ENCODE results near the gene GTSE1.
A peak's percentile ranks its signal among the peaks of the same experiment; 100 is the strongest.
"Not testable (repeated sequence)": the region's sequence is repeated elsewhere in the genome, so short reads cannot be mapped to it uniquely, and the experiment has no call there.

The GTSE1 gene, protein sequence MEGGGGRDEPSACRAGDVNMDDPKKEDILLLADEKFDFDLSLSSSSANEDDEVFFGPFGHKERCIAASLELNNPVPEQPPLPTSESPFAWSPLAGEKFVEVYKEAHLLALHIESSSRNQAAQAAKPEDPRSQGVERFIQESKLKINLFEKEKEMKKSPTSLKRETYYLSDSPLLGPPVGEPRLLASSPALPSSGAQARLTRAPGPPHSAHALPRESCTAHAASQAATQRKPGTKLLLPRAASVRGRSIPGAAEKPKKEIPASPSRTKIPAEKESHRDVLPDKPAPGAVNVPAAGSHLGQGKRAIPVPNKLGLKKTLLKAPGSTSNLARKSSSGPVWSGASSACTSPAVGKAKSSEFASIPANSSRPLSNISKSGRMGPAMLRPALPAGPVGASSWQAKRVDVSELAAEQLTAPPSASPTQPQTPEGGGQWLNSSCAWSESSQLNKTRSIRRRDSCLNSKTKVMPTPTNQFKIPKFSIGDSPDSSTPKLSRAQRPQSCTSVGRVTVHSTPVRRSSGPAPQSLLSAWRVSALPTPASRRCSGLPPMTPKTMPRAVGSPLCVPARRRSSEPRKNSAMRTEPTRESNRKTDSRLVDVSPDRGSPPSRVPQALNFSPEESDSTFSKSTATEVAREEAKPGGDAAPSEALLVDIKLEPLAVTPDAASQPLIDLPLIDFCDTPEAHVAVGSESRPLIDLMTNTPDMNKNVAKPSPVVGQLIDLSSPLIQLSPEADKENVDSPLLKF

DNA sequence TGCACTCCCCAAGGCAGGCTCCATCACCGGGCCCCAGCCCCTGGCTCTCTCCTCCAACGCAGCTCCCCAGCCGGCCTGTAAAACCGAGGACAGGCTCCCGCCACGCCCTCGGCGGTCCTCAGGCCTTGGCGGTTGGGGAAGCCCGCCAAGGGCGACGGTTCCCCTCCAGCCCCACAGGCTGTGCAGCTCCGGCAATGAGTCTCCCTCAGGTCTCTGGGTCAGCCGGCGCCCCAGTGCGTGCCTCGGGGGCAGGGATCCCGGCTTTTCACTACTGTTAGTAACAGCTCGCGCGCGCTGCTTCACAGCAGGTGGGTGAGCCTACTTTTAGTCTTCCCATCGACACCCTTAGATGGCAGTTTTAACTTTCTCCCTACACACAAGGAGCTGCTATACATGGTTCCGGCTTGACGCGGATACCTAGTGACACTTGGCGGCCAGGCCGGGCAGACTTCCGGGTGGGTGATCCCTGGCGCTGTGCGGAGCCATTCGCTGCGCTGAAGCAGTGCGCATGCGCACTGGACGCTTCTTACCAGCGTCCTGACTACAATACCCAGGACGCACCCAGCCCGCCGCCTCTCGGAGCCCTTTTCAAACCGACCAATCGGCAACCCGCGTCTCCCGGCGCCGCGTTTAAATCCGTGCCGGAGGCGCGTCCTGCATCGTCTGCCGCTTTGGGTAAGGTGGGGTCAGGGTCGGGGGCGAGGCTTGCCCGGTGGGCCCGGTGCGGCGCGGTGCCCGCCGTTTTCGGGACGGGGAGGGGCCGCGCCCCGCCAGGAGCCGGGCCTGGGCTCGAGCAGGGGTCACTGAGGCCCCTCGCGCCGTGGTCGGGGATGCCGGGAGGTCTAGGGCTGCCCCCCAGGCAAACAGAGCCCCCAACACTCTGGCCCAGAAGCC is at the start of gene GTSE1:
Gene GTSE1, plus strand, starts transcription at position 614 of the 894 bp plus-strand sequence. CDS start 531 bp downstream, outside the sequence.
- peak; percentile 93 for DNase-seq

DNA sequence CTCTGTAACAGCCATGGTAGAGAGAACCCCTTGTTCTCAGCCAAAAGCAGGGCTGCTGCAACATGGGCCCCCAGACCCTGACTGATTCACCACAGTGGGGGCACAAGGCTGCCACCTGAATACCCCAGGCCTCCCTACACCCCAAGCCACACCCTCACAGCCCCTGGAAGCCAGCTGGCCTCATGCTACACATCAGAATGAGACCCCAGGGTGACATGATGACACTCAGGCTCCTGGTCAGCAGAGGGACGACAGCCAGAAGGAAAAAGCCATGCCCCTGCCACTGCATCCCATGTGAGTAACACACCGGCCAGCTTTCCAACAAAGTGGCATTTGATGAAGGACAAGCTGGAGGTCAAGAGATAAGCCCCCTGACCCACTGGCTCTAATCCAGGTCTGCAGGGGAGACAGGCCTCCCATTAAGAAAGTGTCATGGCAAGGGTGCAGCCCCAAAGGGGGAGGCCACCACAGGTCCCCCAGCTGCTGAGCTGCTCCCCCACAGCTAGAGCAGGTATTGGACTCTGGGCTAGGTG is 49.2 kb upstream of the GTSE1 start:
- DNase-seq, result no peak

DNA sequence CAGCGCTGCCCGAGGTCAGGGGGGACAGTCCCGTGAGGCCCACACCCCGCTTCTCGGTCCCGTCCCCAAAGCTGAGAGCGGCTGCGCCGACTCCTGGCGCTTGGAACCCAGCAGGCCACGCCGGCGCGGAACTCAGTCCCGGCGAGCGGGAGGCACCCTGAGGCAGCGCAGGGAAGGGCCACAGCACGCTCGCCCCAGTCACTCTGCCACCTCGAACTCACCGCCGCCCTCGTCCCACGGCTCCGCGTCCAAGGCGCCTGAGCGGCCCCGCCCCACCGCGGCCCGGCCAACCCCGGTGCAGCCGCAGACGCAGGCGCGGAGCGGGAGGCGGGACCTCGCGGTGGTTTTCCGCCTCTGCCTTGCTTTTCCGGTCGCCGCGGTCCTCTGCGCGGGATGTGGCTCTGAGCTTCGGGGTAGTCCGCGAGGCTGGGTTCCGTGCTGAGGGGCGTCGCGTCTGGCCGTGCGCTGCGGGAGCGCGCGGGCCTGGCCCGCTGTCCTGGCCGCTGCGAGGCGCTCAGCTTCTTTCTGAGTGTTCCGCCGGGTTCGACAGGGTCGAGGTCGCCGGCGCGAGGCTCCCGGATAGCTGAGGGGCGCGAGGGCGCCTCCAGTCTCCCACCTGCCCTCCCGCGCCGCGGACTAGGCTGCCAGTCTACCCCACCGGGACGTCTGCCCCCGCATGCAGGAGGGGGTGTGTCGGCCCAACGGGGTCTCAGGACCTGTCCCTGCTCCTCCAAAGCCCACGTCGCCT is 46.5 kb upstream of the GTSE1 start, which contains the start of gene CDPF1:
Gene CDPF1, minus strand, starts transcription at position 259 of the 748 bp plus-strand sequence. CDS start 2,009 bp downstream, outside the sequence.
- peak; percentile 72 for DNase-seq

DNA sequence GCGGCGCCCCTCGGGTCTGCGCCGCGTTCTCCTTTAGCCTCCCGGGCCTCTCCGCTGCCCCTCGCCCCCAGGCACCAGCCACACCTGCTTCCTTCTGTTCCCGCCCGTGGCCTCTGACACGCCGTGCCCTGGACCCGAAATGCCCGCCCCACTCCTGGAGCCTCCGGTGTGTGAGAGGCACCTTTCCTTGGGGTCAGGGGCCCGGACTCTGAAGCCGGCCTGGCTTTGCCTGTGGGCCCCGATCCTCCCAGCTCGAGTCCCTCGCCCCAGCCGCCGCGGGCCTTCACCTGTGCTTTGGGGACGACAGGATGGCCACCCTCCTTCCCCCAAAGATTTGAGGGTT is 45.9 kb upstream of the GTSE1 start:
- DNase-seq, result no peak

DNA sequence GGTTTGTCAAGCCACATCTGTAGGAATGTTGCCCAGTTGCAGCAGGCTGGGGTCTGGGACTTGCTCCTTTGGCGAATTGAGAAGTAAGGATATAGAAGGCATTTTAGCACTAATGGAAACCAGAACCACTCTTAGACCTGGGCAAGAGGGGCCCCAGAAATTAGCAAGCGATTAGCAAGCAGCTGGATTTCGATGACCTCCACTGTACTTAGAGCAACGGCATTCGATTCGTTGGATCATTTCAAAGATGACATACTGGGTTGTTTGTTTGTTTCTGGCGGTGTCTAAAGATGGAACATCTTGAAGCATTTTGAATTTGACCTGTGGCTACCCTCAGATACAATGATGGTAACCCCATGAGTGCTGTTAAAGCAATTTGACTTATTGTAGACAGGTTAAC is 45.4 kb upstream of the GTSE1 start:
- DNase-seq, result no peak

DNA sequence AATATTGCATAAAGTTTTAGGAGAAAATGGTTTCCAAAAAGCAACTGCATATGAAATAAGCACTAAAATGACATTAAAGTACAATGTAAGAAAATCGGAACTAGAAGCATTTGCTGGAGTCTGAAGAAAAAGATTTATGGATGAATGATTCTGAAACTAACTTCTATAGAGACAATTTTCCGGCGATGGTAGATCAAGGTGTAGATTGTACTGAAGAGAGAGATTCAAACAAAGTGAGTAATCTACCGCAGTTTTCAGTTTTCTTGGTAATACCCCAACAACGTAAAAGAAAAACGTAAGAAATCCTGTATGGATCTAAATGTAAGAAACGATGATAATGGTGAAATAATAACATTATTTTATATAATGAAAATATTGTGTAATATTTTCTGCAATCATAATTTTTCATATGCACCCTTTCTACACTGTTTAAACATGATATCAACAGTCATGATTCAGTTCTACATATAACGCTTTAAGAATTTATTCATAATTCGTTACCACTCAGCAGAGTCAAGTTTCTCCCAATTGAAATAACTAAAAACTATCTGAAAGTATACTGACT is 44.8 kb upstream of the GTSE1 start:
- DNase-seq, result no peak

DNA sequence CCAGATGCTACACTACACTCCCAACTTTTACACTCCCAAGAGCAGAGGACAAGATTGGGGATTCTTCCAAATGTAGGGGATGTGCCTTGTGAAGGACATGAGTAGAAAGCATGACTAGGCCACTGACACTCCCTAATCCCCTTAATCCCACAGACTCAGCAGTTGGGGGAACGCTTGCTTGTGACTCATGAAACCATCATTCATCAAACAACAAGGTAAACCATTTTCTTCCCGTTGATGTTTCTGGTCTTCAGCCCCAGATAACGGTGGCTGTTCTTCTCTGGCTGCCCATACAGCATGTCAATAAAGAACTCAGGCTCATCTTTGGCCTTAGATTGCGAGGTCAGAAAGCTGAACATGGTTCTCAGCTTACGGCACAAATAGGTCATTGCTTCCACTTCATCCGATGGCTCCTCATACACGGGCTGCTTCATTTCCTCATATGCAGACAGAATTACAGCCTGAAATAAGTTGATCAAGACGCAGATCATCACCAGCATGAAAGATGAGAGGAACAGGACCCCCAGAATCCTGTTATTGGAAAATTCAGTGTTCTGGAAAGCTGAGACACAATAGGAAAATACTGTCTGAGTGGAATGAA is 40.2 kb upstream of the GTSE1 start:
- no peak for DNase-seq

DNA sequence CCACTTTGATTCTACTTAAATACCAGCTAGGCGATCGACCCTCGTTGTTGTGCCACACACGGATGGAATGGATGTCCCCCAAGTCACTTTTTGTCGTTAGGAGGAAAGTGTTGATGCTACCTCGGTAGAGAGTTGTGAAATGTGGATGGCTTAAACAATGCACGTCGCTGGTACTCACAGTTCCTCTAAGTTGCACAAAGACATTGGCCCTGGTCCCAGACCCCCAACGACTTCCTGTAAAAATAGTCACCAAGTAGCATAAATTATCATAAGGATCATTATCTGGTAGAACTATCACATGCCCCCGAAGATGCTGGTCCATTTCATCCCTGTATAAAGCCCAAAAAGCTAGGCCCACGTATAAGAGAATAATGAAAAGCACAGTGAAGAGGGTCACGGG is 37.3 kb upstream of the GTSE1 start:
- DNase-seq, result no peak

DNA sequence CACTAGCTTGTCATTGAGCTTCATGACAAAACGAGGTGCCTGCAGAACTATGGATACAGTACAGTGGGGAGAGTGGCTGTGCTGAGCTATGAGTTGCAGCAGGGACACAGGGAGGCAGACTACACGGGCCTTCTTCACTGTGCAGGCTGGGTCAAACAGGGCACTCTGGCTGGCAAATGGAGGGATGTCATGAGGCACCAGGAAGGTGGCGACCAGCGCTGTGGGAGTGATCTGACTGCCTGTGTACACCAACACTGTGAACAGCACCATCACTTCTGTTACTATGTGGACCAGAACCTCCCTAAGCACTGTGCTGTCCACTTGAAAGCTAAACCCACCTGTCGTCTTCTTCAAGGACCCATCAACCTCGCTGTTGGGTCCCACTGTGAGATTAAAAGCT is 36.6 kb upstream of the GTSE1 start:
- DNase-seq, result no peak

DNA sequence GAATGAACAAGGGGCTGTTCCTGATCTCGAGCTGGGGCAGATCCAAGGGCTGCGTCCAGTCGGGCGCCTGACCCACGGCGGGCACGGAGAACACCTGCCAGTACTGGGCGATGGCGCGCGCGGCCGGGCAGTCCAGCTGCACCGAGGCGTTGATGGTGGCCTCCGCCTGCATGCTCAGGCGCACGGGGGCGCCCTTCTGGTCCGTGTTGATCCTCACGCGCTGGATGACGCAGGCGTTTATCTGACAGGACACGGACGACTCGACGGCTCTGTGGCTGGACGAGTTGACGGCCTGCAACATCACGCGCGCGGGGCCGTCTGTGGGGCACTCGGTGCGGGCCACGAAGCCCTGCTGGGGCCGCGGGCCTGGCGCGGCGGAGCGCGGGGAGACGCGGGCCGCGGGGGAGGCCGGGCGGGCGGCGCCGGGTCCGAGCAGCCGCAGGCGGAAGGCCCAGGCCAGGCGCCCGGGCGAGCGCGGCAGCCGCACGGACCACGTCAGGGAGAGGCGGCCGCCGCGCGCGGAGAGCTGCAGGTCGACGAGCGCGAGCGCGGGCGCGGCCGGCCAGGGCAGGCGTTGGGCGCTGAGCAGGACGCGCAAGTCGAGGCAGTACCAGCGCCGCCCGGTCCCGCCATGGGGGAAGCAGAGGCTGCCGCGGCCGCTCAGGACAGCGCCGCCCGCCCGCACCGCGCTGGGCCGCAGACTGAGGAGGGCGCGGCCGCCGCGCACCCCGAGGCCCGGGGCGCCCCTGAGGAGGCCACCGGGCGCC is 34.0 kb upstream of the GTSE1 start:
- DNase-seq, result no peak

DNA sequence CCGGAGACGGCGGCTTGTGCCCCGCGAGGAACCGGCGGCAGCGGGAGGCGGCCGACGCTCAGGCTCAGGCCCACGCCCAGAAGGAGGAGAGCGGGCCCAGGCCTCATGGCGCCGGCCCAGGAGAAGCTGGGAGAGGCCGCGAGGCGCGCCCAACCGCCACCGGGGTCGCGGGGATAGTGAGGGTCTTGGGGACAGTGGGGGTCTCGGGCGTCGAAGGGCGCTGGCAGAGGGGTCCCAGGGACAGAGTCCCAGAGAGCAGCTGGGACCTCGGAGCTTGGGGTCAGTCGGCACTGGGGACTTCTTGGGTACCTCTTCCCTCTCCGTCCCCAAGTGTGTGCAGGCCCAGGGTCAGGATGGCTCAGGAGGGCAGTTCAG is 33.5 kb upstream of the GTSE1 start, which contains the start of gene PKDREJ:
Gene PKDREJ, minus strand, starts transcription at position 128 of the 375 bp plus-strand sequence. Its CDS starts 21 bp downstream, at position 107.
- DNase-seq, result no peak

DNA sequence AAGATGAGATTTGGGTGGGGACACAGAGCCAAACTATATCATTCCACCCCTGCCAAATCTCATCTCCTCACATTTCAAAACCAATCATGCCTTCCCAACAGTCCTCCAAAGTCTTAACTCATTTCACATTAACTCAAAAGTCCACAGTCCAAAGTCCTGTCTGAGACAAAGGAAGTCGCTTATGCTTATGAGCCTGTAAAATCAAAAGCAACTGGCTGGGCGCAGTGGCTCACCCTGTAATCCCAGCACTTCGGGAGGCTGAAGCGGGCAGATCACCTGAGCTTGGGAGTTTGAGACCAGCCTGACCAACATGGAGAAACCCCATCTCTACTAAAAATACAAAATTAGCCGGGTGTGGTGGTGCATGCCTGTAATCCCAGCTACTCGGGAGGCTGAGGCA is 32.1 kb upstream of the GTSE1 start:
- not testable (repeated sequence) for DNase-seq

DNA sequence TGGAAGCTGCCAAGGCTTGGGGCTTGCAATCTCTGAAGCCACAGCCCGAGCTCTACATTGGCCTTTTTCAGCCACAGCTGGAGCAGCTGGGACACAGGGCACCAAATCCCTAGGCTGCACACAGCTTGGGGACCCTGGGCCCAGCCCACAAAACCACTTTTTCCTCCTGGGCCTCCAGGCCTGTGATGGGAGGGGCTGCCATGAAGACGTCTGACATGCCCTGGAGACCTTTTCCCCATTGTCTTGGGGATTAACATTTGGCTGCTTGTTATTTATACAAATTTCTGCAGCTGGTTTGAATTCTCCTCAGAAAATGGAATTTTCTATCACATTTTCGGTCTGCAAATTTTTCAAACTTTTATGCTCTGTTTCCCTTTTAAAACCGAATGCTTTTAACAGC is 31.0 kb upstream of the GTSE1 start:
- DNase-seq, result not testable (repeated sequence)

DNA sequence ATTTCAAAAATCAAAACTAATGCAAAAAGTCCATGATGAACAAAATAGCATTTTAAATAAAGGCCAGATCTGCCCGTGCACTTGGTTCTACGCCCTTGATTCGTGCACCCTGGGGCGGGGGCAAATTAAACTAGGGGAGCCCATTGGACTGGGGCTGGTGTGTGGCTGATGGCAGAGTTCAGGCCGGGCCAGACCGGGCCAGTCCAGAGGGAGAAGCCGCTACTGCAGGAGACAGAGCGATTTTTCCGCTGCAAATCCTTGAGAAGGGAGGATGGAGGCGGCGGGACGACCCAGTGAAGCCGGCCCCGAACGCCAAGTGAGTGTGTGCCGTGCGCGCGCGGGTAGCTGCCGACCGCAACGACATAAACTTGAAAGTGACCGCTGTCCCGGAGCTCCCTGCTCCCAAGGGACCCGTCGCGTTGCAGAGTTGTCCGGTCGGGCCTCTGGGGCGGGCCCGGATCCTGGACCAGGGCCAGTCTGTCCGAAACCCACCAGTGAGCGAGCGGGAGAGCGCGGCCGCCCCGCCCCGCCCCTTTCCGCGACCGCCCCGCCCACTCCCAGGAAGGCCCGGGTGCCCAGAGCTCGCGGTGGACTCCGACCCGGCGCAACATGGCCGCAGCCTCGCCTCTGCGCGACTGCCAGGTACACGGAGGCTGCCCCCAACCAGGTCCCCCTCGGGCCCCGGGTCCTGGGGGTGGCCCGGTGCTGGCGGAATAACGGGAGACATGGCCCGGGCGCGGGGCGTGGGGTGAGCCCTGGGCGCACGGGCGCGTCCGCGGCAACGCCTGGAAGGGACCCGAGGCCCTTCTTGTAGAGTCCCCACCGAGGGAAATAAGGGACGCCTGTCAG is 29.0 kb upstream of the GTSE1 start, which contains the start of gene TTC38:
Gene TTC38, plus strand, starts transcription at position 578 of the 849 bp plus-strand sequence. Its CDS starts 32 bp downstream, at position 610.
- no peak for DNase-seq

DNA sequence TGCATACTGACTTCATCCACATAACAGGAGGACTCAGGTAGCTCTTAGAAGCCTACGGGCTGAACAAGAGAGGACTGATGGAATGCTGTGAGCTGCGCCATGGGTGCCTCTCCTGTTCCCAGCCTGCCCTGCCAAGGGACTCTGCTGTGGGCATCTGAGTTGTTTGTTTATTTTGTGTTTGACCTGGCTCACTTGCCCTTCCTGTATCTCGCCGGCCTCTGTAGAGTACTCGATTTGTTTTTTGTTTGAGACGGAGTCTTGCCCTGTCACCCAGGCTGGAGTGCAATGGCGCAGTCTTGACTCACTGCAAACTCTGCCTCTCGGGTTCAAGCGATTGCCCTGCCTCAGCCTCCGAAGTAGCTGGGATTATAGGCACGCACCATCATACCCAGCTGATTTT is 27.1 kb upstream of the GTSE1 start:
- no peak for DNase-seq

DNA sequence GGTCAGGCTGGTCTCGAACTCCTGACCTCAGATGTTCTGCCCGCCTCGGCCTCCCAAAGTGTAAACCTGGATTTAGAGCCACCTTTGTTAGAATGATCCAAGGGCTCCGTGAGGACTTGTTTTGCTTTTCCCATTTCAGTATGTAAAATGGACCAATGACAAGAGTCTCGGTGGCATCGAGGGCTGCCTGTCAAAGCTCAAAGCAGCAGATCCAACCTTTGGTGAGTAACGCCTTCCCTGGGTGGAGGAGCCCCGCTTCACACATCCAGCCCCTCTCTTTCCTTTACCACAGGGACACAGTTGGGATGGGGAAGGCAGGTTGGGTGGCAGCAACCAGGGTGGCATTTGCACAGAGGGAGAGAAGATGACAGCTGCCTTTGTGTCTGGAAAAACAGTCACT is 24.5 kb upstream of the GTSE1 start:
- no peak for DNase-seq

DNA sequence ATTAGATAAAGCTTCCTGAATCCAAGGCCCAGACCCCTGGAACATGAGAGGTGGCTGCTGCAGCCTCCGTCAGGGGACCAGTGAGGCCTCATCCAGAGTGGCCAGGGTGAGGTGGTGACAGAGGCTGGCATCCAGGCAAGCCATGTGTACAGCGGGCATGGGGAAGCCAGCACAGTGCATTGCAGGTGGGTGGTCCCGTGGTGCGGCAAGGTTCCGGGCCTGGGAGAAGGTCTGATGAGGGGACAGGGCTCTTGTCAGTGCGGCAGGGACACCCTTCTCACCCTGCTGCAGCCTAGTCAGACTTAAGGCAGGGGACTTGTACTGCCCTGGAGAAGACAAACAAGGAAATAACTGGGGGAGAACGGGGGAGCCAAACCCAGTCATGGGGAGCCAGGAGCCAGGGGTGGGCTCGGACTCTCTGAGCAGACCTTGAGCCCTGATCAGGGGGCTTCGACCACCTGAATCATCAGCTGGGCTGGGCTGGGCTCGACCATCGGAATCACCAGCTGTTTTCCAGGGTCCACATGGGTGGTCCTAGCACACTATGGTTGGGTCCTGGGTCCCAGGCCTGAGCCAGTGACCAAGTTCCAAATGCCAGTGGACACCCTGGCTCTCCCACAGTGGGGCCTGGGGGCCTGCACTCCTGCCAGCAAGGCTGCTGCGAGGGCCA is 23.8 kb upstream of the GTSE1 start:
- no peak for DNase-seq

DNA sequence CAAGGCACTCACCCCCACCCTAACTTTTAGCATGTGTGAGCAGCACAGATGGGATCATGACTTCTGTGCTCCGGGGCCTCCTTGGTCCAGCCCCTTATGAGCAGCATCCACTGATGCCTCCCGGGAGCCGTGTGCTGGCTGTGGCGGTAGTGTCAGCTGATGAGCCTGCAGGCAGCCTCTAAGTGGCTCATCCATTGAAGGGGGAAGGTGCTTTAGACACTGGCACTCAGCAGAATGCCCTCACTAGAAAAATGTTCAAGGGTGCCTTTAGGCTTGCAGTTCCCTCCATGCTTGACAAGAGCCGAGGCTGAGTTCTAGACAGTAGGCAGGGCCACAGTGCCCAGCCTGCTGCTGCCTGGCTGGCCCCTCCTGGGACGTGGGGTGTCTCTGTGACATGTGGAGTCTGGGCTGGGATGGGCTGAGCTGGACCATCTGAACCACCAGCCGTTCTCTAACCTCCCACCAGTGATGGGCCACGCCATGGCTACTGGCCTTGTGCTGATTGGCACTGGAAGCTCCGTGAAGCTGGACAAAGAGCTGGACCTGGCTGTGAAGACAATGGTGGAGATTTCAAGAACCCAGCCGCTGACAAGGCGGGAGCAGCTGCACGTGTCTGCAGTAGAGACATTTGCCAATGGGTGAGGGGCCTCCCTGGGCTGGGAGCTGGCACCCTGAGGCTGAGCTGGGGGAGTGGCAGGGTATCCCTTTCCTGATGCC is 23.1 kb upstream of the GTSE1 start:
- DNase-seq, result no peak

Data from KG1 (cell line).